Colon (tissue), 2 donors: ENCODE measurements around the gene MYO1F.

Experiments used
- FAIRE-seq: peaks from 2 replicates; lab custom pipeline; 2012; peaks lifted over from hg19 to GRCh38; lab: Jason Lieb, UNC
- donor health status: control.
- donor health status: control.

Gene MYO1F

GRCh38 chr19:8491574-8491973, 85.7 kb downstream of the MYO1F start:
- no peak for FAIRE-seq

GRCh38 chr19:8490873-8491272, 86.4 kb downstream of the MYO1F start:
- FAIRE-seq, result no peak

GRCh38 chr19:8490395-8490760, 86.9 kb downstream of the MYO1F start:
- FAIRE-seq, result no peak

GRCh38 chr19:8489561-8490394, 87.5 kb downstream of the MYO1F start:
- no peak for FAIRE-seq

- no peak for FAIRE-seq
Measured at GRCh38 chr19:8488365-8488764, 88.9 kb downstream of the MYO1F start.

GRCh38 chr19:8487137-8487851, 89.9 kb downstream of the MYO1F start:
- no peak for FAIRE-seq

GRCh38 chr19:8486661-8487136, 90.5 kb downstream of the MYO1F start:
- no peak for FAIRE-seq

- FAIRE-seq, result no peak
Measured at GRCh38 chr19:8485561-8486371, 91.5 kb downstream of the MYO1F start.

- FAIRE-seq, result no peak
Measured at GRCh38 chr19:8484331-8484894, 92.8 kb downstream of the MYO1F start.

- FAIRE-seq, result no peak
Measured at GRCh38 chr19:8483165-8483564, 94.1 kb downstream of the MYO1F start.

GRCh38 chr19:8482696-8483095, 94.5 kb downstream of the MYO1F start:
- FAIRE-seq, result no peak

GRCh38 chr19:8481616-8482015, 95.6 kb downstream of the MYO1F start:
- FAIRE-seq, result no peak

- FAIRE-seq, result no peak
Measured at GRCh38 chr19:8481201-8481600, 96.0 kb downstream of the MYO1F start.

- no peak for FAIRE-seq
Measured at GRCh38 chr19:8478598-8478997, 98.6 kb downstream of the MYO1F start.

- FAIRE-seq, result no peak
Measured at GRCh38 chr19:8477889-8478288, 99.4 kb downstream of the MYO1F start.

GRCh38 chr19:8476524-8476923, 100.7 kb downstream of the MYO1F start:
- no peak for FAIRE-seq

GRCh38 chr19:8475005-8475404, 102.2 kb downstream of the MYO1F start:
- no peak for FAIRE-seq

- no peak for FAIRE-seq
Measured at GRCh38 chr19:8473648-8474476, 103.4 kb downstream of the MYO1F start.
